Measurements from ENCODE around the gene EXT2.

The EXT2 gene

GRCh38 chr11:44177905-44178304 is 82.4 kb downstream of the EXT2 start:
- H2BK5ac ChIP-seq (ENCODE audit: low read depth, low read length, poor library complexity, severe bottlenecking), result peak overlapping the region; percentile 31
- H3K4me3 ChIP-seq (ENCODE audit: insufficient read depth in 1 of 2, low read depth in 1 of 2, low read length in 2 of 2), result no peak overlapping the region
- no peak overlapping the region for H2BK15ac ChIP-seq (ENCODE audit: low read depth, poor library complexity, severe bottlenecking)
- H3K36me3 ChIP-seq (ENCODE audit: control insufficient read depth in 1 of 2, insufficient read depth in 2 of 2, low read depth in 1 of 2, low read length in 2 of 2), result peaks cover 2 to 3% of the 10 kb centered on the region in 2 experiments
- no peak overlapping the region for H4K91ac ChIP-seq (ENCODE audit: low read length)
- H3K4me2 ChIP-seq (ENCODE audit: low read length, poor library complexity, severe bottlenecking), result peak overlapping the region; percentile 33
- no peak overlapping the region for H2AFZ ChIP-seq (ENCODE audit: low read depth, low read length)
- H3K14ac ChIP-seq (ENCODE audit: low read length in 2 of 2), result no peak overlapping the region
- H4K8ac ChIP-seq (ENCODE audit: low read length), result no peak overlapping the region
- H3K18ac ChIP-seq (ENCODE audit: low read depth in 1 of 2, low read length in 2 of 2), result peak overlapping the region in 1 of 2 experiments; percentile 20
- H2BK12ac ChIP-seq (ENCODE audit: low read length in 2 of 2), result no peak overlapping the region
- no peak overlapping the region for H3K4ac ChIP-seq (ENCODE audit: low read depth in 1 of 2, low read length in 2 of 2)
- DNase-seq, result peak; percentile 1
- H3K79me1 ChIP-seq (replicated peaks; ENCODE audit: low read length, poor library complexity, severe bottlenecking), result peaks cover 6% of the 10 kb centered on the region
- WGBS, result 100% methylated on average over 1 of the region's 1 CpG
- peaks cover 6% of the 10 kb centered on the region for H3K4me1 ChIP-seq (ENCODE audit: control insufficient read depth, insufficient read depth, low read depth, low read length)
- H2AK5ac ChIP-seq (ENCODE audit: low read length, severe bottlenecking), result peak overlapping the region; percentile 98
- H2BK120ac ChIP-seq (ENCODE audit: low read depth, low read length), result no peak overlapping the region
- H3K27me3 ChIP-seq (ENCODE audit: control insufficient read depth in 1 of 2, insufficient read depth in 1 of 2, low read length in 2 of 2), result no peaks in the 10 kb centered on the region
- H3K23ac ChIP-seq (ENCODE audit: low read length in 2 of 2), result no peak overlapping the region
- H3K27ac ChIP-seq (ENCODE audit: low read length, poor library complexity, severe bottlenecking), result peak overlapping the region; percentile 81
- H3K9me3 ChIP-seq (ENCODE audit: control insufficient read depth, low read length), result no peaks in the 10 kb centered on the region
- H3K9ac ChIP-seq (ENCODE audit: low read length), result no peak overlapping the region

GRCh38 chr11:44178381-44178780 is 82.9 kb downstream of the EXT2 start:
- Histone ChIP-seq H4K91ac (ENCODE audit: low read length) (no peak overlapping the region), H3K9me3 (ENCODE audit: control insufficient read depth, low read length) (no peaks in the 10 kb centered on the region), H3K4me1 (ENCODE audit: control insufficient read depth, insufficient read depth, low read depth, low read length) (peaks cover 6% of the 10 kb centered on the region), H4K8ac (ENCODE audit: low read length) (no peak overlapping the region), H2BK12ac (ENCODE audit: low read length in 2 of 2) (no peak overlapping the region), H3K9ac (ENCODE audit: low read length) (no peak overlapping the region), H3K4ac (ENCODE audit: low read depth in 1 of 2, low read length in 2 of 2) (no peak overlapping the region), H2BK5ac (ENCODE audit: low read depth, low read length, poor library complexity, severe bottlenecking) (peak overlapping the region; percentile 57), H2BK15ac (ENCODE audit: low read depth, poor library complexity, severe bottlenecking) (no peak overlapping the region), H3K14ac (ENCODE audit: low read length in 2 of 2) (no peak overlapping the region), H2BK120ac (ENCODE audit: low read depth, low read length) (no peak overlapping the region), H3K18ac (ENCODE audit: low read depth in 1 of 2, low read length in 2 of 2) (no peak overlapping the region), H3K23ac (ENCODE audit: low read length in 2 of 2) (no peak overlapping the region), H3K27me3 (ENCODE audit: control insufficient read depth in 1 of 2, insufficient read depth in 1 of 2, low read length in 2 of 2) (no peaks in the 10 kb centered on the region), H3K27ac (ENCODE audit: low read length, poor library complexity, severe bottlenecking) (peak overlapping the region; percentile 81), H3K4me3 (ENCODE audit: insufficient read depth in 1 of 2, low read depth in 1 of 2, low read length in 2 of 2) (no peak overlapping the region), H3K79me1 (replicated peaks; ENCODE audit: low read length, poor library complexity, severe bottlenecking) (peaks cover 5% of the 10 kb centered on the region), H2AFZ (ENCODE audit: low read depth, low read length) (no peak overlapping the region), H2AK5ac (ENCODE audit: low read length, severe bottlenecking) (peak overlapping the region; percentile 98), H3K4me2 (ENCODE audit: low read length, poor library complexity, severe bottlenecking) (peak overlapping the region; percentile 33), H3K36me3 (ENCODE audit: control insufficient read depth in 1 of 2, insufficient read depth in 2 of 2, low read depth in 1 of 2, low read length in 2 of 2) (no peaks in the 10 kb centered on the region)
- DNase-seq, result peak; percentile 69
- 19% methylated on average over 2 of the region's 3 CpGs for WGBS

GRCh38 chr11:44179173-44179572 is 83.7 kb downstream of the EXT2 start:
- no peak overlapping the region for H2AFZ ChIP-seq (ENCODE audit: low read depth, low read length)
- H3K4ac ChIP-seq (ENCODE audit: low read depth in 1 of 2, low read length in 2 of 2), result no peak overlapping the region
- no peak overlapping the region for H3K18ac ChIP-seq (ENCODE audit: low read depth in 1 of 2, low read length in 2 of 2)
- H3K9me3 ChIP-seq (ENCODE audit: control insufficient read depth, low read length), result no peaks in the 10 kb centered on the region
- H3K4me1 ChIP-seq (ENCODE audit: control insufficient read depth, insufficient read depth, low read depth, low read length), result peaks cover 6% of the 10 kb centered on the region
- no peak overlapping the region for H4K91ac ChIP-seq (ENCODE audit: low read length)
- H3K27ac ChIP-seq (ENCODE audit: low read length, poor library complexity, severe bottlenecking), result peak overlapping the region; percentile 84
- no peak overlapping the region for H2BK120ac ChIP-seq (ENCODE audit: low read depth, low read length)
- no peak overlapping the region for H3K14ac ChIP-seq (ENCODE audit: low read length in 2 of 2)
- no peak overlapping the region for H2BK12ac ChIP-seq (ENCODE audit: low read length in 2 of 2)
- no peak overlapping the region for H3K23ac ChIP-seq (ENCODE audit: low read length in 2 of 2)
- H3K4me2 ChIP-seq (ENCODE audit: low read length, poor library complexity, severe bottlenecking), result no peak overlapping the region
- H3K9ac ChIP-seq (ENCODE audit: low read length), result no peak overlapping the region
- WGBS, result 86% methylated on average over 3 of the region's 4 CpGs
- H2BK5ac ChIP-seq (ENCODE audit: low read depth, low read length, poor library complexity, severe bottlenecking), result no peak overlapping the region
- no peak overlapping the region for H2BK15ac ChIP-seq (ENCODE audit: low read depth, poor library complexity, severe bottlenecking)
- peaks cover 6% of the 10 kb centered on the region for H3K79me1 ChIP-seq (replicated peaks; ENCODE audit: low read length, poor library complexity, severe bottlenecking)
- H4K8ac ChIP-seq (ENCODE audit: low read length), result no peak overlapping the region
- peak; percentile 3 for DNase-seq
- H3K27me3 ChIP-seq (ENCODE audit: control insufficient read depth in 1 of 2, insufficient read depth in 1 of 2, low read length in 2 of 2), result no peaks in the 10 kb centered on the region
- H2AK5ac ChIP-seq (ENCODE audit: low read length, severe bottlenecking), result no peak overlapping the region
- H3K36me3 ChIP-seq (ENCODE audit: control insufficient read depth in 1 of 2, insufficient read depth in 2 of 2, low read depth in 1 of 2, low read length in 2 of 2), result no peaks in the 10 kb centered on the region
- no peak overlapping the region for H3K4me3 ChIP-seq (ENCODE audit: insufficient read depth in 1 of 2, low read depth in 1 of 2, low read length in 2 of 2)

GRCh38 chr11:44180107-44180506 is 84.6 kb downstream of the EXT2 start:
- no peak overlapping the region for H2AK5ac ChIP-seq (ENCODE audit: low read length, severe bottlenecking)
- H3K4me2 ChIP-seq (ENCODE audit: low read length, poor library complexity, severe bottlenecking), result no peak overlapping the region
- no peak overlapping the region for H2BK120ac ChIP-seq (ENCODE audit: low read depth, low read length)
- H3K14ac ChIP-seq (ENCODE audit: low read length in 2 of 2), result no peak overlapping the region
- no peak for DNase-seq
- no peak overlapping the region for H3K23ac ChIP-seq (ENCODE audit: low read length in 2 of 2)
- no peak overlapping the region for H4K91ac ChIP-seq (ENCODE audit: low read length)
- peaks cover 6% of the 10 kb centered on the region for H3K4me1 ChIP-seq (ENCODE audit: control insufficient read depth, insufficient read depth, low read depth, low read length)
- H4K8ac ChIP-seq (ENCODE audit: low read length), result no peak overlapping the region
- H3K79me1 ChIP-seq (replicated peaks; ENCODE audit: low read length, poor library complexity, severe bottlenecking), result peaks cover 6% of the 10 kb centered on the region
- no peaks in the 10 kb centered on the region for H3K27me3 ChIP-seq (ENCODE audit: control insufficient read depth in 1 of 2, insufficient read depth in 1 of 2, low read length in 2 of 2)
- no peaks in the 10 kb centered on the region for H3K36me3 ChIP-seq (ENCODE audit: control insufficient read depth in 1 of 2, insufficient read depth in 2 of 2, low read depth in 1 of 2, low read length in 2 of 2)
- no peak overlapping the region for H2AFZ ChIP-seq (ENCODE audit: low read depth, low read length)
- H3K9me3 ChIP-seq (ENCODE audit: control insufficient read depth, low read length), result no peaks in the 10 kb centered on the region
- no peak overlapping the region for H2BK5ac ChIP-seq (ENCODE audit: low read depth, low read length, poor library complexity, severe bottlenecking)
- no peak overlapping the region for H3K18ac ChIP-seq (ENCODE audit: low read depth in 1 of 2, low read length in 2 of 2)
- 100% methylated on average over 1 of the region's 2 CpGs for WGBS
- H3K4ac ChIP-seq (ENCODE audit: low read depth in 1 of 2, low read length in 2 of 2), result no peak overlapping the region
- H3K9ac ChIP-seq (ENCODE audit: low read length), result no peak overlapping the region
- H3K4me3 ChIP-seq (ENCODE audit: insufficient read depth in 1 of 2, low read depth in 1 of 2, low read length in 2 of 2), result no peak overlapping the region
- no peak overlapping the region for H3K27ac ChIP-seq (ENCODE audit: low read length, poor library complexity, severe bottlenecking)
- H2BK12ac ChIP-seq (ENCODE audit: low read length in 2 of 2), result no peak overlapping the region
- no peak overlapping the region for H2BK15ac ChIP-seq (ENCODE audit: low read depth, poor library complexity, severe bottlenecking)
